Fibroblast of villous mesenchyme (primary cell): ENCODE results near the gene TRAK2. TPM values are rescaled to one million over a fixed set of nuclear protein-coding genes. Genes with fewer than 3 reads are reported as not detected.
A peak's percentile ranks its signal among the peaks of the same experiment; 100 is the strongest.

Source experiments
- DNase-seq: peaks from one replicate; pipeline ENCODE4 v3.0.0-alpha.2; 2010; ENCODE audit warnings: low read depth
- H3K4me3 ChIP-seq: 2 replicates; pipeline ENCODE4 v1.5.1; 2011; ENCODE audit warnings: low read depth, mild to moderate bottlenecking, low read length
- CTCF ChIP-seq: IDR thresholded peaks from 2 replicates; pipeline ENCODE4 v1.5.1; 2012; ENCODE audit warnings: low read depth, mild to moderate bottlenecking, low read length; ENCODE audit not compliant: insufficient read depth
- total RNA-seq: library from RNA; depleted of rRNA; stranded (reverse); fragments of >200 nt; gene quantifications from 2 replicates; pipeline ENCODE4 v1.2.3, GENCODE V29; 2012

Gene TRAK2
- total RNA-seq, 1 donor: 51.0 TPM

- DNase-seq: no peak
- TF ChIP-seq CTCF: no peak
- no peak overlapping the region for H3K4me3 ChIP-seq
These were observed 31.3 kb upstream of the TRAK2 start for GRCh38 chr2:201482543-201482942.

GRCh38 chr2:201472411-201472810 is 21.2 kb upstream of the TRAK2 start:
- H3K4me3 ChIP-seq: no peak overlapping the region
- DNase-seq: no peak
- TF ChIP-seq CTCF: no peak

- TF ChIP-seq CTCF: no peak
- peak; percentile 72 for DNase-seq
- no peak overlapping the region for H3K4me3 ChIP-seq
These were observed 20.6 kb upstream of the TRAK2 start for GRCh38 chr2:201471732-201472393.

GRCh38 chr2:201470821-201471731 is 19.8 kb upstream of the TRAK2 start:
- no peak overlapping the region for H3K4me3 ChIP-seq
- no peak for TF ChIP-seq CTCF
- DNase-seq: peak; percentile 11

- DNase-seq: no peak
- no peak for TF ChIP-seq CTCF
- no peak overlapping the region for H3K4me3 ChIP-seq
These were observed 16.4 kb upstream of the TRAK2 start for GRCh38 chr2:201467666-201468065.

GRCh38 chr2:201466050-201466675 is 14.9 kb upstream of the TRAK2 start:
- no peak overlapping the region for H3K4me3 ChIP-seq
- peak; percentile 89 for DNase-seq
- TF ChIP-seq CTCF: no peak
